PC-3 (cell line): ENCODE data around the gene C10orf95. TPM values are rescaled to one million over a fixed set of nuclear protein-coding genes. Genes with fewer than 3 reads are reported as not detected.

Experiments
- ATAC-seq: fragments of 200-7000 bp; cut with Tn5 transposase; 2 replicates; pipeline ENCODE4 v1.9.1; 2020; ENCODE audit warnings: mild to moderate bottlenecking, moderate library complexity
- BruUV-seq: library from RNA; stranded (reverse); fragments of 400-500 nt; replicated peaks from 2 replicates; lab custom pipeline; 2021; lab: Mats Ljungman, UMichigan
- CTCF ChIA-PET: fragments of 300-600 bp; sonication (Branson Sonifier 250); formaldehyde crosslinking; loops from one replicate; lab custom pipeline; 2022; ENCODE audit warnings: antibody characterized with exemption; lab: Charles Lee
- POLR2A ChIA-PET: fragments of 300-600 bp; sonication (Branson Sonifier 250); formaldehyde crosslinking; loops from one replicate; lab custom pipeline; 2022; ENCODE audit warnings: antibody characterized with exemption; ENCODE audit not compliant: unreplicated experiment; lab: Charles Lee
- DNase-seq: peaks from one replicate; pipeline ENCODE4 v3.0.0-alpha.2; 2015
- H2AFZ ChIP-seq: fragments of 300-600 bp; sonication (generic); 2 replicates; pipeline ENCODE4 v1.6.0; 2016; ENCODE audit warnings: antibody characterized with exemption, low read length
- H3F3A ChIP-seq: fragments of 300-600 bp; sonication (generic); one replicate; pipeline ENCODE4 v1.6.0; 2017; ENCODE audit warnings: antibody characterized with exemption, low read length, control low read depth, mild to moderate bottlenecking; ENCODE audit not compliant: unreplicated experiment
- H3K27ac ChIP-seq: fragments of 300-600 bp; sonication (generic); 2 replicates; pipeline ENCODE4 v1.5.1; 2016; ENCODE audit warnings: mild to moderate bottlenecking, low read length
- H3K27me3 ChIP-seq: fragments of 300-600 bp; sonication (generic); 2 replicates; pipeline ENCODE4 v1.6.1; 2016; ENCODE audit warnings: low read length, mixed read lengths
- H3K36me3 ChIP-seq: fragments of 300-600 bp; sonication (generic); 2 replicates; pipeline ENCODE4 v1.6.1; 2016; ENCODE audit warnings: low read depth, mixed run types, low read length, mixed read lengths
- H3K4me1 ChIP-seq: fragments of 300-600 bp; sonication (generic); 2 replicates; pipeline ENCODE4 v1.5.1; 2016; ENCODE audit warnings: low read length; ENCODE audit not compliant: insufficient read depth
- H3K4me2 ChIP-seq: fragments of 300-600 bp; sonication (generic); 2 replicates; pipeline ENCODE4 v1.6.0; 2016; ENCODE audit warnings: low read length
- H3K4me3 ChIP-seq: fragments of 300-600 bp; sonication (generic); 2 replicates; pipeline ENCODE4 v1.5.1; 2016; ENCODE audit warnings: mild to moderate bottlenecking, low read length, mixed read lengths
- H3K79me2 ChIP-seq: fragments of 300-600 bp; sonication (generic); 2 replicates; pipeline ENCODE4 v1.6.1; 2017; ENCODE audit warnings: low read length, mixed read lengths
- H3K9ac ChIP-seq: fragments of 300-600 bp; sonication (generic); 2 replicates; pipeline ENCODE4 v1.6.0; 2016; ENCODE audit warnings: mild to moderate bottlenecking, low read length
- H3K9me2 ChIP-seq: fragments of 300-600 bp; sonication (generic); replicated peaks from 2 replicates; pipeline ENCODE4 v1.6.1; 2016; ENCODE audit warnings: mixed run types, low read length, mixed read lengths
- H3K9me3 ChIP-seq: fragments of 300-600 bp; sonication (generic); 2 replicates; pipeline ENCODE4 v1.6.1; 2016; ENCODE audit warnings: low read length, mixed read lengths
- H4K20me1 ChIP-seq: fragments of 300-600 bp; sonication (generic); 2 replicates; pipeline ENCODE4 v1.6.1; 2016; ENCODE audit warnings: low read length, mixed read lengths
- CTCF ChIP-seq: fragments of 300-600 bp; sonication (generic); conservative IDR thresholded peaks from 2 replicates; pipeline ENCODE4 v1.5.1; 2017; ENCODE audit warnings: antibody characterized with exemption, low read depth, mild to moderate bottlenecking, low read length
- EZH2 ChIP-seq: fragments of 300-600 bp; sonication (generic); IDR thresholded peaks from one replicate; pipeline ENCODE4 v1.6.1; 2017; ENCODE audit warnings: antibody characterized with exemption, mild to moderate bottlenecking, low read length; ENCODE audit not compliant: unreplicated experiment
- EZH2phosphoT487 ChIP-seq: fragments of 300-600 bp; sonication (generic); IDR thresholded peaks from 2 replicates; pipeline ENCODE4 v1.6.1; 2018; ENCODE audit warnings: mild to moderate bottlenecking, antibody characterized with exemption, low read length, borderline replicate concordance
- intact Hi-C: fragments of 100-400 bp; cut with micrococcal nuclease; formaldehyde crosslinking; loops from 2 replicates; pipeline ENCODE4 v1.9.0; 2023
- total RNA-seq: library from RNA; depleted of rRNA; stranded (reverse); fragments of >200 nt; gene quantifications from 2 replicates; pipeline ENCODE4 v1.2.3, GENCODE V29; 2014

The C10orf95 gene
- total RNA-seq, 1 experiment from 2014 or later: 1.9 TPM

GRCh38 chr10:102408728-102409603, 42.4 kb downstream of the C10orf95 start:
- Histone ChIP-seq H3K36me3 (no peaks in the 10 kb centered on the region), H3K4me2 (no peak overlapping the region), H3K27ac (no peak overlapping the region), H3K4me1 (no peaks in the 10 kb centered on the region), H4K20me1 (no peaks in the 10 kb centered on the region), H3K9me3 (no peaks in the 10 kb centered on the region), H3K9ac (no peak overlapping the region), H3K4me3 (no peak overlapping the region), H3K79me2 (no peaks in the 10 kb centered on the region), H2AFZ (no peak overlapping the region), H3F3A (no peaks in the 10 kb centered on the region), H3K27me3 (peaks cover 8% of the 10 kb centered on the region; the same call in 1 of the 2 replicates), H3K9me2 (no peaks in the 10 kb centered on the region)
- TF ChIP-seq EZH2phosphoT487 (no peak), CTCF (no peak), EZH2 (no peak)
- no TSS peak for BruUV-seq
- no peak for DNase-seq
- intact Hi-C loops: no loop called here
- ChIA-PET CTCF (no interaction called here), POLR2A (no interaction called here)
- no peak for ATAC-seq

GRCh38 chr10:102408131-102408727, 43.1 kb downstream of the C10orf95 start:
- BruUV-seq: no TSS peak
- peaks cover 8% of the 10 kb centered on the region; the same call in 1 of the 2 replicates for H3K27me3 ChIP-seq
- no peaks in the 10 kb centered on the region for H3F3A ChIP-seq
- no peaks in the 10 kb centered on the region for H3K9me2 ChIP-seq
- H4K20me1 ChIP-seq: no peaks in the 10 kb centered on the region
- H3K4me2 ChIP-seq: no peak overlapping the region
- TF ChIP-seq CTCF: no peak
- no peak for TF ChIP-seq EZH2phosphoT487
- TF ChIP-seq EZH2: no peak
- H3K27ac ChIP-seq: no peak overlapping the region
- H3K9ac ChIP-seq: no peak overlapping the region
- H3K36me3 ChIP-seq: no peaks in the 10 kb centered on the region
- ChIA-PET CTCF (no interaction called here), POLR2A (no interaction called here)
- intact Hi-C loops: no loop called here
- DNase-seq (no peak), ATAC-seq (no peak)
- H3K9me3 ChIP-seq: no peaks in the 10 kb centered on the region
- no peaks in the 10 kb centered on the region for H3K79me2 ChIP-seq
- no peak overlapping the region for H2AFZ ChIP-seq
- H3K4me1 ChIP-seq: no peaks in the 10 kb centered on the region
- no peak overlapping the region for H3K4me3 ChIP-seq
